Gastroesophageal sphincter (tissue), 4 donors: ENCODE data around the gene MZB1. TPM values are rescaled to one million over a fixed set of nuclear protein-coding genes. Genes with fewer than 3 reads are reported as not detected.

Experiments used
- ATAC-seq: fragments of 150-250 bp; one replicate; pipeline ENCODE4 v1.9.1; 2016; ENCODE audit warnings: mild to moderate bottlenecking, moderate library complexity
- H3K27ac ChIP-seq, 4 donors: fragments of 200-600 bp; sonication (generic) in 3 of 4; 1 replicate in 3 of 4; 2 replicates in 1 of 4; pipeline ENCODE4 v1.5.1; 2016 to 2019
- H3K27me3 ChIP-seq: fragments of 200-600 bp; sonication (generic); one replicate; pipeline ENCODE4 v1.5.1; 2019
- H3K36me3 ChIP-seq, 2 donors: fragments of 200-600 bp; sonication (generic); one replicate each; pipeline ENCODE4 v1.5.1; 2019; ENCODE audit warnings: control low read depth in 1 of 2
- H3K4me1 ChIP-seq, 3 donors: fragments of 200-600 bp; sonication (generic); 1 replicate in 2 of 3; 2 replicates in 1 of 3; pipeline ENCODE4 v1.5.1; 2016 to 2019; ENCODE audit warnings: control low read depth in 2 of 3
- H3K4me3 ChIP-seq, 2 donors: fragments of 200-600 bp; sonication (generic); one replicate each; pipeline ENCODE4 v1.5.1; 2019; ENCODE audit warnings: mild to moderate bottlenecking in 1 of 2, moderate library complexity in 1 of 2
- H3K9me3 ChIP-seq, 3 donors: fragments of 200-600 bp; sonication (generic); one replicate each; pipeline ENCODE4 v1.5.1; 2017 to 2019; ENCODE audit warnings: control low read depth in 2 of 3
- CTCF ChIP-seq, 4 experiments: fragments of 200-600 bp in 2 of 4; fragments of 450-650 bp in 2 of 4; sonication (generic) in 1 of 4; IDR thresholded peaks; one replicate each; pipeline ENCODE4 v1.5.1; 2017 to 2019; ENCODE audit warnings: antibody characterized with exemption in 4 of 4, mild to moderate bottlenecking in 2 of 4, moderate library complexity in 2 of 4
- EP300 ChIP-seq: sonication (generic); formaldehyde crosslinking; IDR thresholded peaks from one replicate; pipeline ENCODE4 v1.6.1; 2017; ENCODE audit warnings: antibody characterized with exemption, mild to moderate bottlenecking
- POLR2A ChIP-seq, 2 donors: fragments of 450-650 bp; IDR thresholded peaks; one replicate each; pipeline ENCODE4 v1.6.1; 2017; ENCODE audit warnings: antibody characterized with exemption in 2 of 2, mild to moderate bottlenecking in 2 of 2, moderate library complexity in 1 of 2
- POLR2AphosphoS5 ChIP-seq: sonication (generic); formaldehyde crosslinking; IDR thresholded peaks from one replicate; pipeline ENCODE4 v1.6.1; 2017; ENCODE audit warnings: antibody characterized with exemption
- WGBS, 2 donors: methylation state at CpG; one replicate each; pipeline ENCODE4 v1.1.5; 2018; ENCODE audit warnings: low coverage in 1 of 2; 5-methylcytosine and 5-hydroxymethylcytosine counted together
- total RNA-seq, 4 donors: library from RNA; depleted of rRNA; stranded (reverse); fragments of >200 nt; gene quantifications; one replicate each; pipeline ENCODE4 v1.1.0, GENCODE V29; 2016

The MZB1 gene
- total RNA-seq, 4 donors from 2014 or later: 0.74 TPM; not detected in 3

- Histone ChIP-seq H3K4me1 (no peaks in the 10 kb centered on the region), H3K36me3 (peaks cover 0 to 85% of the 10 kb centered on the region in 2 donors), H3K9me3 (no peaks in the 10 kb centered on the region), H3K27ac (no peak overlapping the region), H3K27me3 (no peaks in the 10 kb centered on the region), H3K4me3 (no peak overlapping the region)
- no peak for ATAC-seq
- TF ChIP-seq EP300: no peak
- TF ChIP-seq POLR2AphosphoS5: no peak
- no peak for TF ChIP-seq POLR2A (IDR thresholded peaks at IDR 0.05)
- 64 to 100% methylated on average over 1 of the region's 1 CpG for WGBS, 2 donors
Measured at GRCh38 chr5:139431706-139432105, 42.0 kb upstream of the MZB1 start.

- no peak for ATAC-seq
- Histone ChIP-seq H3K4me1 (no peaks in the 10 kb centered on the region), H3K27ac (no peak overlapping the region), H3K36me3 (peaks cover 0 to 92% of the 10 kb centered on the region in 2 donors), H3K9me3 (no peaks in the 10 kb centered on the region), H3K27me3 (no peaks in the 10 kb centered on the region), H3K4me3 (no peak overlapping the region)
- 79 to 80% methylated on average over 2 of the region's 2 CpGs for WGBS, 2 donors
- TF ChIP-seq POLR2AphosphoS5: no peak
- TF ChIP-seq POLR2A (IDR thresholded peaks at IDR 0.05): no peak
- no peak for TF ChIP-seq CTCF (IDR thresholded peaks at IDR 0.05)
- no peak for TF ChIP-seq EP300
Measured at GRCh38 chr5:139430015-139430414, 40.3 kb upstream of the MZB1 start.

- WGBS, 2 donors: 71 to 76% methylated on average over 2 to 4 of the region's 8 CpGs
- no peak for TF ChIP-seq EP300
- no peak for TF ChIP-seq POLR2AphosphoS5
- TF ChIP-seq POLR2A (IDR thresholded peaks at IDR 0.05): no peak
- TF ChIP-seq CTCF (IDR thresholded peaks at IDR 0.05): no peak
- Histone ChIP-seq H3K4me3 (no peak overlapping the region), H3K4me1 (peaks cover 0 to 6% (median 0%) of the 10 kb centered on the region in 3 donors), H3K9me3 (no peaks in the 10 kb centered on the region), H3K27ac (no peak overlapping the region), H3K27me3 (no peaks in the 10 kb centered on the region), H3K36me3 (peaks cover 0 to 90% of the 10 kb centered on the region in 2 donors)
- ATAC-seq: no peak
Measured at GRCh38 chr5:139426203-139426885, 36.6 kb upstream of the MZB1 start.

GRCh38 chr5:139425497-139425896 is 35.8 kb upstream of the MZB1 start:
- H3K4me3 ChIP-seq: no peak overlapping the region
- H3K27ac ChIP-seq: no peak overlapping the region
- WGBS, 2 donors: 89% methylated on average over 5 of the region's 5 CpGs
- H3K36me3 ChIP-seq: peaks cover 0 to 90% of the 10 kb centered on the region in 2 donors
- no peaks in the 10 kb centered on the region for H3K9me3 ChIP-seq
- peaks cover 0 to 6% (median 0%) of the 10 kb centered on the region in 3 donors for H3K4me1 ChIP-seq
- no peaks in the 10 kb centered on the region for H3K27me3 ChIP-seq
- no peak for ATAC-seq
- TF ChIP-seq POLR2A (IDR thresholded peaks at IDR 0.05) (no peak), CTCF (IDR thresholded peaks at IDR 0.05) (no peak), POLR2AphosphoS5 (no peak), EP300 (no peak)

- Histone ChIP-seq H3K36me3 (peaks cover 0 to 79% of the 10 kb centered on the region in 2 donors), H3K9me3 (no peaks in the 10 kb centered on the region), H3K27ac (no peak overlapping the region), H3K27me3 (no peaks in the 10 kb centered on the region), H3K4me3 (no peak overlapping the region), H3K4me1 (peaks cover 0 to 34% (median 5%) of the 10 kb centered on the region in 3 donors)
- TF ChIP-seq POLR2AphosphoS5 (no peak), POLR2A (IDR thresholded peaks at IDR 0.05) (no peak), CTCF (IDR thresholded peaks at IDR 0.05) (peak; percentile 71 to 86 (median 80))
- WGBS, 2 donors: 34 to 37% methylated on average over 5 of the region's 5 CpGs
- ATAC-seq: peak; percentile 71
Measured at GRCh38 chr5:139422307-139422893, 32.7 kb upstream of the MZB1 start.
